ENCODE measurements around the gene PARD3. TPM values are rescaled to one million over a fixed set of nuclear protein-coding genes. Genes with fewer than 3 reads are reported as not detected.

The PARD3 gene
- total RNA-seq, 1 experiment from 2014 or later = 51.8 TPM

- TF ChIP-seq ARID4B (CRISPR knock-in tag; IDR thresholded peaks at IDR 0.05; ENCODE audit: borderline replicate concordance) = no peak
Measured at GRCh38 chr10:34746094-34746493, 69.0 kb downstream of the PARD3 start (continued).

- CTCF ChIA-PET = interaction anchor here (1.4 kb wide), 1 partner anchor 12 kb away, joined by 4 read pairs; no protein-coding TSS in a partner anchor
- peak overlapping the region; percentile 58 for H3K27ac Mint-ChIP-seq
Measured at GRCh38 chr10:34745244-34745643, 69.9 kb downstream of the PARD3 start.

GRCh38 chr10:34744590-34744989 is 70.5 kb downstream of the PARD3 start:
- H3K9me3 Mint-ChIP-seq = no peaks in the 10 kb centered on the region
- CTCF ChIA-PET = interaction anchor here (0.7 to 1.4 kb wide), 2 partner anchors 12 to 47 kb away, joined by 3 to 4 read pairs; no protein-coding TSS in a partner anchor
- POLR2A ChIA-PET = no interaction called here
- TF ChIP-seq RELA (CRISPR knock-in tag; IDR thresholded peaks at IDR 0.05; ENCODE audit: borderline replicate concordance) (no peak), AFF4 (CRISPR knock-in tag; IDR thresholded peaks at IDR 0.05; ENCODE audit: borderline replicate concordance) (no peak), ZSCAN18 (CRISPR knock-in tag; IDR thresholded peaks at IDR 0.05) (no peak), ATF3 (CRISPR knock-in tag; conservative IDR thresholded peaks at IDR 0.05) (no peak), OVOL2 (CRISPR knock-in tag; IDR thresholded peaks at IDR 0.05; ENCODE audit: borderline replicate concordance) (no peak), EMX1 (CRISPR knock-in tag; IDR thresholded peaks at IDR 0.05) (no peak), PRRX2 (CRISPR knock-in tag; IDR thresholded peaks at IDR 0.05) (no peak), CTCF (IDR thresholded peaks at IDR 0.05) (no peak), ZBTB21 (CRISPR knock-in tag; IDR thresholded peaks at IDR 0.05; ENCODE audit: borderline replicate concordance) (no peak)

More at GRCh38 chr10:34745244-34745643, 69.9 kb downstream of the PARD3 start:
- TF ChIP-seq ZNF425 (CRISPR knock-in tag; conservative IDR thresholded peaks at IDR 0.05) (no peak), E2F5 (CRISPR knock-in tag; IDR thresholded peaks at IDR 0.05) (no peak), NFATC4 (CRISPR knock-in tag; IDR thresholded peaks at IDR 0.05) (no peak), EMX1 (CRISPR knock-in tag; IDR thresholded peaks at IDR 0.05) (no peak), KAT7 (CRISPR knock-in tag; IDR thresholded peaks at IDR 0.05; ENCODE audit: borderline replicate concordance) (no peak)
- Mint-ChIP-seq H3K36me3 (no peaks in the 10 kb centered on the region), H3K4me3 (no peak overlapping the region), H3K9me3 (no peaks in the 10 kb centered on the region), H3K27me3 (ENCODE audit: low read depth) (no peaks in the 10 kb centered on the region), H3K4me1 (peaks cover 47% of the 10 kb centered on the region)
- ATAC-seq (no peak), DNase-seq (ENCODE audit: low spot score) (no peak)
- POLR2A ChIA-PET = no interaction called here

More at GRCh38 chr10:34744590-34744989, 70.5 kb downstream of the PARD3 start:
- H3K27me3 Mint-ChIP-seq (ENCODE audit: low read depth) = no peaks in the 10 kb centered on the region
- no peaks in the 10 kb centered on the region for H3K36me3 Mint-ChIP-seq
- no peak for ATAC-seq
- peaks cover 54% of the 10 kb centered on the region for H3K4me1 Mint-ChIP-seq
- H3K27ac Mint-ChIP-seq = no peak overlapping the region
- H3K4me3 Mint-ChIP-seq = no peak overlapping the region
- no peak for DNase-seq (ENCODE audit: low spot score)
